ENCODE measurements around the gene CSNK1G3. TPM values are rescaled to one million over a fixed set of nuclear protein-coding genes. Genes with fewer than 3 reads are reported as not detected.
A peak's percentile ranks its signal among the peaks of the same experiment; 100 is the strongest.

The CSNK1G3 gene
- total RNA-seq, 1 experiment from 2014 or later, result 51.1 TPM

- Histone ChIP-seq H3K27me3 (ENCODE audit: insufficient read depth, low read length) (no peaks in the 10 kb centered on the region), H3K4me3 (replicated peaks in 1 of 2; ENCODE audit: low read depth in 1 of 2, low read length in 2 of 2) (no peak overlapping the region), H3K9me2 (ENCODE audit: insufficient read depth) (no peaks in the 10 kb centered on the region; the same call in 1 of the 2 replicates), H4K20me1 (ENCODE audit: insufficient read depth) (0 out of 2 replicates have a peak, but pooled peaks cover 4% of the 10 kb centered on the region), H2AFZ (ENCODE audit: low read depth, low read length, poor library complexity, severe bottlenecking) (no peak overlapping the region), H3K79me2 (ENCODE audit: insufficient read depth, low read length) (peaks cover 5% of the 10 kb centered on the region), H3K27ac (ENCODE audit: low read depth, low read length) (no peak overlapping the region), H3K9me3 (ENCODE audit: control insufficient read depth in 1 of 2, insufficient read depth in 1 of 2, low read depth in 1 of 2, low read length in 2 of 2) (no peaks in the 10 kb centered on the region), H3K4me1 (ENCODE audit: control insufficient read depth in 1 of 2, insufficient read depth in 2 of 2, low read length in 2 of 2) (no peaks in the 10 kb centered on the region), H3K36me3 (ENCODE audit: control insufficient read depth in 1 of 2, insufficient read depth in 2 of 2, low read length in 2 of 2) (no peaks in the 10 kb centered on the region), H3K4me2 (ENCODE audit: low read length) (no peak overlapping the region), H3K9ac (ENCODE audit: low read length) (no peak overlapping the region)
- DNase-seq (ENCODE audit: low read depth, low spot score), result no peak
- POLR2A ChIA-PET, result no interaction called here
- peak; percentile 42; the same call in 1 of the 2 replicates for ATAC-seq
- TF ChIP-seq POLR2AphosphoS5 (IDR thresholded peaks at IDR 0.05; ENCODE audit: low read depth, low read length), result no peak
- TF ChIP-seq, protein P1, sequence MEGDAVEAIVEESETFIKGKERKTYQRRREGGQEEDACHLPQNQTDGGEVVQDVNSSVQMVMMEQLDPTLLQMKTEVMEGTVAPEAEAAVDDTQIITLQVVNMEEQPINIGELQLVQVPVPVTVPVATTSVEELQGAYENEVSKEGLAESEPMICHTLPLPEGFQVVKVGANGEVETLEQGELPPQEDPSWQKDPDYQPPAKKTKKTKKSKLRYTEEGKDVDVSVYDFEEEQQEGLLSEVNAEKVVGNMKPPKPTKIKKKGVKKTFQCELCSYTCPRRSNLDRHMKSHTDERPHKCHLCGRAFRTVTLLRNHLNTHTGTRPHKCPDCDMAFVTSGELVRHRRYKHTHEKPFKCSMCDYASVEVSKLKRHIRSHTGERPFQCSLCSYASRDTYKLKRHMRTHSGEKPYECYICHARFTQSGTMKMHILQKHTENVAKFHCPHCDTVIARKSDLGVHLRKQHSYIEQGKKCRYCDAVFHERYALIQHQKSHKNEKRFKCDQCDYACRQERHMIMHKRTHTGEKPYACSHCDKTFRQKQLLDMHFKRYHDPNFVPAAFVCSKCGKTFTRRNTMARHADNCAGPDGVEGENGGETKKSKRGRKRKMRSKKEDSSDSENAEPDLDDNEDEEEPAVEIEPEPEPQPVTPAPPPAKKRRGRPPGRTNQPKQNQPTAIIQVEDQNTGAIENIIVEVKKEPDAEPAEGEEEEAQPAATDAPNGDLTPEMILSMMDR (IDR thresholded peaks at IDR 0.05 in 2 of 3, conservative IDR thresholded peaks at IDR 0.05 in 1 of 3; ENCODE audit: borderline replicate concordance in 1 of 3, insufficient read depth in 1 of 3, low read depth in 2 of 3, low read length in 2 of 3), result 0 out of 6 replicates have a peak, but pooled peaks of 1 of the 3 experiments have one; percentile 4
- TF ChIP-seq FOSL1 (IDR thresholded peaks at IDR 0.05; ENCODE audit: low read depth), result no peak
- TF ChIP-seq EZH2 (IDR thresholded peaks at IDR 0.05), result no peak
- TF ChIP-seq, protein P2, sequence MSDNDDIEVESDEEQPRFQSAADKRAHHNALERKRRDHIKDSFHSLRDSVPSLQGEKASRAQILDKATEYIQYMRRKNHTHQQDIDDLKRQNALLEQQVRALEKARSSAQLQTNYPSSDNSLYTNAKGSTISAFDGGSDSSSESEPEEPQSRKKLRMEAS (IDR thresholded peaks at IDR 0.05), result no peak
- TF ChIP-seq RAD21 (IDR thresholded peaks at IDR 0.05; ENCODE audit: low read depth), result 0 out of 2 replicates have a peak, but pooled peaks have one; percentile 3
- RAD21 ChIA-PET (ENCODE audit: low non-redundant PET in 1 of 2, low total read pairs in 2 of 2, uncharacterized antibody in 2 of 2, unreplicated experiment in 2 of 2), result no interaction called here
- no TSS peak for BruUV-seq (replicated peaks)
- CTCF ChIA-PET, result no interaction called here
- intact Hi-C loops (cut with micrococcal nuclease), result no loop called here
Observed at GRCh38 chr5:123557907-123558306, 45.9 kb downstream of the CSNK1G3 start.

GRCh38 chr5:123558762-123559433 is 46.9 kb downstream of the CSNK1G3 start:
- ChIA-PET CTCF (no interaction called here), POLR2A (no interaction called here), RAD21 (ENCODE audit: low non-redundant PET in 1 of 2, low total read pairs in 2 of 2, uncharacterized antibody in 2 of 2, unreplicated experiment in 2 of 2) (no interaction called here)
- DNase-seq (ENCODE audit: low read depth, low spot score) (no peak), ATAC-seq (no peak)
- Histone ChIP-seq H3K27me3 (ENCODE audit: insufficient read depth, low read length) (no peaks in the 10 kb centered on the region), H3K4me1 (ENCODE audit: control insufficient read depth in 1 of 2, insufficient read depth in 2 of 2, low read length in 2 of 2) (no peaks in the 10 kb centered on the region), H3K9ac (ENCODE audit: low read length) (no peak overlapping the region), H3K79me2 (ENCODE audit: insufficient read depth, low read length) (peaks cover 9% of the 10 kb centered on the region), H3K9me2 (ENCODE audit: insufficient read depth) (no peaks in the 10 kb centered on the region; the same call in 1 of the 2 replicates), H3K27ac (ENCODE audit: low read depth, low read length) (no peak overlapping the region), H3K4me2 (ENCODE audit: low read length) (no peak overlapping the region), H3K4me3 (replicated peaks in 1 of 2; ENCODE audit: low read depth in 1 of 2, low read length in 2 of 2) (no peak overlapping the region), H3K36me3 (ENCODE audit: control insufficient read depth in 1 of 2, insufficient read depth in 2 of 2, low read length in 2 of 2) (no peaks in the 10 kb centered on the region), H2AFZ (ENCODE audit: low read depth, low read length, poor library complexity, severe bottlenecking) (no peak overlapping the region), H4K20me1 (ENCODE audit: insufficient read depth) (0 out of 2 replicates have a peak, but pooled peaks cover 4% of the 10 kb centered on the region), H3K9me3 (ENCODE audit: control insufficient read depth in 1 of 2, insufficient read depth in 1 of 2, low read depth in 1 of 2, low read length in 2 of 2) (no peaks in the 10 kb centered on the region)
- no TSS peak for BruUV-seq (replicated peaks)
- intact Hi-C loops (cut with micrococcal nuclease), result no loop called here
- TF ChIP-seq EZH2 (IDR thresholded peaks at IDR 0.05), result no peak
- no peak for TF ChIP-seq ELF1 (IDR thresholded peaks at IDR 0.05; ENCODE audit: borderline replicate concordance, low read depth)
- TF ChIP-seq TCF7L2 (IDR thresholded peaks at IDR 0.05; ENCODE audit: borderline replicate concordance, extremely low read depth, insufficient read depth, insufficient read length), result no peak
- no peak for TF ChIP-seq EGR1 (IDR thresholded peaks at IDR 0.05; ENCODE audit: low read depth)
- TF ChIP-seq POLR2A (IDR thresholded peaks at IDR 0.05; ENCODE audit: borderline replicate concordance, extremely low read depth, insufficient read depth, insufficient read length), result no peak
- TF ChIP-seq SP1 (IDR thresholded peaks at IDR 0.05; ENCODE audit: low read depth), result no peak
- TF ChIP-seq ZNF274 (IDR thresholded peaks at IDR 0.05; ENCODE audit: low read depth, low read length), result no peak
- no peak for TF ChIP-seq REST (IDR thresholded peaks at IDR 0.05; ENCODE audit: low read depth)
- no peak for TF ChIP-seq ATF3 (IDR thresholded peaks at IDR 0.05)
- no peak for TF ChIP-seq CBX3 (IDR thresholded peaks at IDR 0.05; ENCODE audit: low read depth)

Data from HCT116 (cell line).